Nephron progenitor cell (in vitro differentiated cells): ENCODE results near the gene UCHL5.

Source experiments
- DNase-seq: peaks from one replicate; pipeline ENCODE4 v3.0.0; 2021
- H3K27ac Mint-ChIP-seq: 2 replicates; pipeline ENCODE4 v1.8.0; 2021; ENCODE audit warnings: mild to moderate bottlenecking, moderate library complexity, mixed read lengths
- H3K27me3 Mint-ChIP-seq: 2 replicates; pipeline ENCODE4 v1.8.0; 2021; ENCODE audit warnings: mild to moderate bottlenecking, low read depth, mixed read lengths; ENCODE audit not compliant: poor library complexity
- H3K36me3 Mint-ChIP-seq: 2 replicates; pipeline ENCODE4 v1.8.0; 2021; ENCODE audit warnings: low read depth, mixed read lengths
- H3K4me1 Mint-ChIP-seq: 2 replicates; pipeline ENCODE4 v1.8.0; 2021; ENCODE audit warnings: mixed read lengths
- H3K4me3 Mint-ChIP-seq: 2 replicates; pipeline ENCODE4 v1.8.0; 2021; ENCODE audit warnings: mild to moderate bottlenecking, moderate library complexity, mixed read lengths
- H3K9me3 Mint-ChIP-seq: 2 replicates; pipeline ENCODE4 v1.8.0; 2021; ENCODE audit warnings: mild to moderate bottlenecking, moderate library complexity, mixed read lengths
- CTCF ChIP-seq: fragments of 200-600 bp; sonication (generic); IDR thresholded peaks from 2 replicates; pipeline ENCODE4 v1.5.0; 2021; ENCODE audit warnings: antibody characterized with exemption

Gene UCHL5

DNA sequence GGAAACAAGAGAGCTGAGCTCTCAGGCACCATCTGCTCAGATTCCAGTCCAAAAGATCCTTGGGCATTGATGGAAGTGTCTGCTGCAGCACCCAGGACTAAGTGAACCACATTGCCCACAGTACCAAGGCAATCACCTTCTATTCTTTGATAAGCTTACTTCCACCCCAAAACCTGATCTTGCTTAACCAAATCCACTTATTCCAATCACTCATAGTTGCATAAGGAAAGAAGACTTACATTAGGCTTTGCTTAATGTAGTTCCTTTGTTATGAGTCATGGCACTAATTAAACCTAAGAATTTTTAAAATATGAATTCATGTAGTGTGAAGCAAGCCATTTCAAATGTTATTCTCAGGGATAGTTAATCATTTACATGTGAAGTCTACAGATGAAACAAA lies 84.5 kb downstream of the UCHL5 start:
- Mint-ChIP-seq H3K27ac (no peak overlapping the region), H3K4me3 (no peak overlapping the region), H3K4me1 (peaks cover 14% of the 10 kb centered on the region), H3K36me3 (peaks cover 16% of the 10 kb centered on the region), H3K9me3 (peaks cover 16% of the 10 kb centered on the region), H3K27me3 (no peaks in the 10 kb centered on the region)
- DNase-seq, result no peak
- no peak for TF ChIP-seq CTCF

GRCh38 chr1:192973988-192974387 lies 85.2 kb downstream of the UCHL5 start:
- H3K9me3 Mint-ChIP-seq, result peaks cover 8% of the 10 kb centered on the region
- peaks cover 14% of the 10 kb centered on the region for H3K4me1 Mint-ChIP-seq
- no peak overlapping the region for H3K4me3 Mint-ChIP-seq
- no peak overlapping the region for H3K27ac Mint-ChIP-seq
- peaks cover 9% of the 10 kb centered on the region for H3K36me3 Mint-ChIP-seq
- no peaks in the 10 kb centered on the region for H3K27me3 Mint-ChIP-seq
- TF ChIP-seq CTCF, result no peak
- no peak for DNase-seq

- Mint-ChIP-seq H3K9me3 (peaks cover under 1% of the 10 kb centered on the region), H3K4me1 (peaks cover 14% of the 10 kb centered on the region), H3K36me3 (peaks cover under 1% of the 10 kb centered on the region), H3K27me3 (no peaks in the 10 kb centered on the region), H3K27ac (no peak overlapping the region), H3K4me3 (no peak overlapping the region)
- no peak for TF ChIP-seq CTCF
- DNase-seq, result no peak
Measured at GRCh38 chr1:192973202-192973601, 86.0 kb downstream of the UCHL5 start.

DNA sequence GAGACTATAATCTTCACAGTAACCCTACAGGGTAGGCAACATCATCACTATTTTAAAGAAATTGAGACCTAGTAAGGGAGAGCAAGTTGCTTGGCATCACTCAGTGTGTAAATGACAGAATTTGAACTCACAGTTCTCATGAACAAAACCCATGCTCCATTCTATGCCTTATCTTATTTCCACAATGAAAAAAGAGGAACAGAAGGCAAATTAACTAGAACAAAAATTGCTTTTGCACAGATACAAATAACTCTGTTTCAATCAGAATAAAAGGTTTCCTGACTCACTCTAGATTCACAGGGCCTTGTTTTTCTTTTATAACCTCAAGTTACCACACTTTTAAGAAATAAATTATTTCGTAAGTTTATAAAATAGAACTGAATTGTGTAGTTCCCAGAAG lies 90.1 kb downstream of the UCHL5 start:
- DNase-seq, result no peak
- Mint-ChIP-seq H3K27me3 (no peaks in the 10 kb centered on the region), H3K36me3 (no peaks in the 10 kb centered on the region)

GRCh38 chr1:192968323-192968722 lies 90.8 kb downstream of the UCHL5 start:
- Mint-ChIP-seq H3K27ac (no peak overlapping the region), H3K27me3 (no peaks in the 10 kb centered on the region), H3K9me3 (no peaks in the 10 kb centered on the region), H3K4me1 (peaks cover 14% of the 10 kb centered on the region), H3K36me3 (no peaks in the 10 kb centered on the region), H3K4me3 (no peak overlapping the region)
- no peak for TF ChIP-seq CTCF
- no peak for DNase-seq

More for the DNA sequence above, 90.1 kb downstream of the UCHL5 start:
- no peak overlapping the region for H3K27ac Mint-ChIP-seq
- H3K4me3 Mint-ChIP-seq, result no peak overlapping the region
- peaks cover 14% of the 10 kb centered on the region for H3K4me1 Mint-ChIP-seq
- no peak for TF ChIP-seq CTCF
- no peaks in the 10 kb centered on the region for H3K9me3 Mint-ChIP-seq

DNA sequence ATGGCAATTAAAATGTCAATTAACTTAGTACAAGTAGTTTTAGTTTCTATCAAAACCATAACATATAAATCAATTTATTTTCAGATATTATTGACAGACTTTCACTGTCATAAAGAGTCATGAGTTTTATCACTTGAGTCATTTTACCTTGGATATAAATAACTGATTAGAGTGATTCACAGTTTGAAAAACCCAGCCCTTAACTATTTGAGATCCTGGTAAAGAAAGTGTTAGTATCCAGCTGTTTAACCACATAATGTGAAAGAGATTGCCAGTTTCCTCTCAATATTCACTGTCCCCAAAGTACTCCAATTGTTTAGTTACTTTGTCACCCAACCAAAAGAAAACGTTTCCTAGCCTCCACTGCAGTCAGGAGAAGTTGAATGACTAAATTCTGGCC lies 91.3 kb downstream of the UCHL5 start:
- H3K27ac Mint-ChIP-seq, result no peak overlapping the region
- no peak overlapping the region for H3K4me3 Mint-ChIP-seq
- DNase-seq, result no peak
- H3K4me1 Mint-ChIP-seq, result peaks cover 11% of the 10 kb centered on the region
- TF ChIP-seq CTCF, result no peak
- H3K27me3 Mint-ChIP-seq, result no peaks in the 10 kb centered on the region
- H3K36me3 Mint-ChIP-seq, result no peaks in the 10 kb centered on the region
- H3K9me3 Mint-ChIP-seq, result no peaks in the 10 kb centered on the region
